ENCODE measurements around the gene COLEC11.

Gene COLEC11

GRCh38 chr2:3584608-3585260 lies 10.2 kb upstream of the COLEC11 start:
- no peak for DNase-seq (ENCODE audit: low read depth in 1 of 2, low spot score in 1 of 2)

- no peak for DNase-seq (ENCODE audit: low read depth in 1 of 2, low spot score in 1 of 2)
These were observed 9.4 kb upstream of the COLEC11 start for GRCh38 chr2:3585261-3586109.

- no peak for DNase-seq (ENCODE audit: low read depth in 1 of 2, low spot score in 1 of 2)
These were observed 8.7 kb upstream of the COLEC11 start for GRCh38 chr2:3586220-3586619.

GRCh38 chr2:3587021-3587420 lies 7.9 kb upstream of the COLEC11 start:
- no peak for DNase-seq (ENCODE audit: low read depth in 1 of 2, low spot score in 1 of 2)

- no peak for DNase-seq (ENCODE audit: low read depth in 1 of 2, low spot score in 1 of 2)
These were observed 7.5 kb upstream of the COLEC11 start for GRCh38 chr2:3587432-3587831.

- no peak for DNase-seq (ENCODE audit: low read depth in 1 of 2, low spot score in 1 of 2)
These were observed 6.8 kb upstream of the COLEC11 start for GRCh38 chr2:3588084-3588483.

- DNase-seq (ENCODE audit: low read depth in 1 of 2, low spot score in 1 of 2) = no peak
These were observed 5.8 kb upstream of the COLEC11 start for GRCh38 chr2:3589086-3589485.

- DNase-seq (ENCODE audit: low read depth in 1 of 2, low spot score in 1 of 2) = no peak
These were observed 492 bp downstream of the COLEC11 start for GRCh38 chr2:3595404-3595803.

GRCh38 chr2:3595985-3596384 lies 1.1 kb downstream of the COLEC11 start:
- no peak for DNase-seq (ENCODE audit: low read depth in 1 of 2, low spot score in 1 of 2)

- DNase-seq (ENCODE audit: low read depth in 1 of 2, low spot score in 1 of 2) = no peak
These were observed 2.0 kb downstream of the COLEC11 start for GRCh38 chr2:3596901-3597417.

GRCh38 chr2:3597567-3597966 lies 2.7 kb downstream of the COLEC11 start:
- no peak for DNase-seq (ENCODE audit: low read depth in 1 of 2, low spot score in 1 of 2)

- DNase-seq (ENCODE audit: low read depth in 1 of 2, low spot score in 1 of 2) = no peak
These were observed 3.4 kb downstream of the COLEC11 start for GRCh38 chr2:3598197-3598910.

GRCh38 chr2:3598912-3599854 lies 4.3 kb downstream of the COLEC11 start:
- DNase-seq (ENCODE audit: low read depth in 1 of 2, low spot score in 1 of 2) = no peak

- no peak for DNase-seq (ENCODE audit: low read depth in 1 of 2, low spot score in 1 of 2)
These were observed 5.4 kb downstream of the COLEC11 start for GRCh38 chr2:3600256-3600855.

GRCh38 chr2:3601561-3602271 lies 6.8 kb downstream of the COLEC11 start:
- no peak for DNase-seq (ENCODE audit: low read depth in 1 of 2, low spot score in 1 of 2)

GRCh38 chr2:3602553-3603339 lies 7.8 kb downstream of the COLEC11 start:
- no peak for DNase-seq (ENCODE audit: low read depth in 1 of 2, low spot score in 1 of 2)

- no peak for DNase-seq (ENCODE audit: low read depth in 1 of 2, low spot score in 1 of 2)
These were observed 8.8 kb downstream of the COLEC11 start for GRCh38 chr2:3603536-3604206.

GRCh38 chr2:3604207-3604877 lies 9.4 kb downstream of the COLEC11 start:
- DNase-seq (ENCODE audit: low read depth in 1 of 2, low spot score in 1 of 2) = no peak

All from activated CD4-positive, alpha-beta T cell treated with anti-CD3 and anti-CD28 coated beads, Interleukin-2, amount 50 U/mL, for 24 hours (primary cell).